Stimulated activated CD4-positive, alpha-beta T cell treated with anti-CD3 and anti-CD28 coated beads, Interleukin-15, amount 100 ng/mL, for 24 hours (primary cell): ENCODE measurements around the gene GRAP2.

Source experiments
- DNase-seq: peaks from one replicate; pipeline ENCODE4 v3.0.0-alpha.2; 2020

GRAP2 gene

GRCh38 chr22:39947220-39948216 lies 46.6 kb downstream of the GRAP2 start:
- no peak for DNase-seq

- DNase-seq, result no peak
Observed at GRCh38 chr22:39949964-39950737, 49.3 kb downstream of the GRAP2 start.

- peak; percentile 47 for DNase-seq
Observed at GRCh38 chr22:39951603-39952293, 50.9 kb downstream of the GRAP2 start.

- no peak for DNase-seq
Observed at GRCh38 chr22:39952347-39952746, 51.5 kb downstream of the GRAP2 start.

GRCh38 chr22:39953101-39953500 lies 52.2 kb downstream of the GRAP2 start:
- DNase-seq, result no peak

GRCh38 chr22:39954584-39955055 lies 53.7 kb downstream of the GRAP2 start:
- DNase-seq, result peak; percentile 49

- no peak for DNase-seq
Observed at GRCh38 chr22:39955675-39956074, 54.8 kb downstream of the GRAP2 start.

- DNase-seq, result no peak
Observed at GRCh38 chr22:39956932-39957664, 56.2 kb downstream of the GRAP2 start.

GRCh38 chr22:39958009-39958711 lies 57.3 kb downstream of the GRAP2 start:
- no peak for DNase-seq

- no peak for DNase-seq
Observed at GRCh38 chr22:39958949-39959639, 58.2 kb downstream of the GRAP2 start.

- peak; percentile 56 for DNase-seq
Observed at GRCh38 chr22:39959640-39960447, 59.0 kb downstream of the GRAP2 start, which contains the start of gene TMA7B. TSS of gene TMA7B (plus strand) at chr22:39960397. CDS start at chr22:39964375, 3,978 bp downstream.

GRCh38 chr22:39960791-39961746 lies 60.2 kb downstream of the GRAP2 start:
- peak; percentile 84 for DNase-seq

GRCh38 chr22:39962071-39962470 lies 61.2 kb downstream of the GRAP2 start:
- DNase-seq, result no peak

- DNase-seq, result no peak
Observed at GRCh38 chr22:39965748-39966147, 64.9 kb downstream of the GRAP2 start.

GRCh38 chr22:39966470-39966869 lies 65.6 kb downstream of the GRAP2 start:
- DNase-seq, result no peak

- no peak for DNase-seq
Observed at GRCh38 chr22:39967103-39967829, 66.4 kb downstream of the GRAP2 start.

GRCh38 chr22:39967996-39968972 lies 67.4 kb downstream of the GRAP2 start:
- no peak for DNase-seq
